GM12872 (cell line): ENCODE results near the gene STAB2.

Experiments used
- TF ChIP-seq, protein P1 (sequence below): IDR thresholded peaks from 3 replicates; pipeline ENCODE4 v1.5.1; 2011; ENCODE audit warnings: low read depth, mild to moderate bottlenecking, low read length, moderate library complexity; ENCODE audit not compliant: insufficient read depth

The STAB2 gene

DNA sequence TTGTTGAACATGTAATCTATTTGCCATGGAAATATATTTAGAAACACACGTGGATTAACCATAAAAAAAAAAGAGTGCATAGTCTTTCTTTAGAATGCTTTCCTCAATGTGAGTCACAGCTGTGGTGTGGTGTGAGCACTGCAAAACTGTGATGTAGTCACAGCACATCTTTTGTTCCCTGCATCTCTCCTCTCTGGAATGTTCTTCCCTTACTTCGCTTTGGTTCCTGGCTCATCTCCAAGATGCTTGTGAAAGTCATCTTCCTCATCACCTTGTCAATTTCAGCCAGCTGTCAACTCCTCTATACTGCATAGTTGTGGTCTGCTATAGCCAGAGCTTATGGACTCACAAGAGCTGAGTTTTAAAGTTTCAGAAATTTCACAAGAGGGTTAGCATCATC is 60.2 kb downstream of the STAB2 start:
- TF ChIP-seq, protein P1, sequence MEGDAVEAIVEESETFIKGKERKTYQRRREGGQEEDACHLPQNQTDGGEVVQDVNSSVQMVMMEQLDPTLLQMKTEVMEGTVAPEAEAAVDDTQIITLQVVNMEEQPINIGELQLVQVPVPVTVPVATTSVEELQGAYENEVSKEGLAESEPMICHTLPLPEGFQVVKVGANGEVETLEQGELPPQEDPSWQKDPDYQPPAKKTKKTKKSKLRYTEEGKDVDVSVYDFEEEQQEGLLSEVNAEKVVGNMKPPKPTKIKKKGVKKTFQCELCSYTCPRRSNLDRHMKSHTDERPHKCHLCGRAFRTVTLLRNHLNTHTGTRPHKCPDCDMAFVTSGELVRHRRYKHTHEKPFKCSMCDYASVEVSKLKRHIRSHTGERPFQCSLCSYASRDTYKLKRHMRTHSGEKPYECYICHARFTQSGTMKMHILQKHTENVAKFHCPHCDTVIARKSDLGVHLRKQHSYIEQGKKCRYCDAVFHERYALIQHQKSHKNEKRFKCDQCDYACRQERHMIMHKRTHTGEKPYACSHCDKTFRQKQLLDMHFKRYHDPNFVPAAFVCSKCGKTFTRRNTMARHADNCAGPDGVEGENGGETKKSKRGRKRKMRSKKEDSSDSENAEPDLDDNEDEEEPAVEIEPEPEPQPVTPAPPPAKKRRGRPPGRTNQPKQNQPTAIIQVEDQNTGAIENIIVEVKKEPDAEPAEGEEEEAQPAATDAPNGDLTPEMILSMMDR = no peak

GRCh38 chr12:103652808-103653207 is 65.7 kb downstream of the STAB2 start:
- TF ChIP-seq, protein P1 = no peak

- TF ChIP-seq, protein P1 = no peak
Measured at GRCh38 chr12:103654816-103655215, 67.7 kb downstream of the STAB2 start.

- TF ChIP-seq, protein P1 = no peak
Measured at GRCh38 chr12:103656291-103656690, 69.2 kb downstream of the STAB2 start.

DNA sequence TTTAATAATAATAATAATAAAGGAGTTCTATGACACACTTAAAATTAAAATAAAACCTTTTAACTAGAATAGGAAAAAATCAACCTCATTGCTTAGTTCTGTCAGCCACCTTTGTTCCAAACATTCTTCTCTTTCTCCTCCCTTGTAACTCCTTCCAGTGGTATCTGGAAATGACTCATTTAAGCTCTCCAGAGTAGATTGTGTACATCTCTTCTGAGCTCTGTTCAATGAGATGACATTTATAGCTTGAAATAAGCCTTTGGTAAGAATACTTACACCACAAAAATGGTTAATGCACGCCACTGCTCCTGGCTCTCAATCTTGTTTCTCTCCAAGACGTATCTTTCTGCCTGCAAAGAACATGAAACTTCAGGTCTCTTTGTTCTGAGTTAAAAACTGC is 70.3 kb downstream of the STAB2 start:
- TF ChIP-seq, protein P1 = no peak

DNA sequence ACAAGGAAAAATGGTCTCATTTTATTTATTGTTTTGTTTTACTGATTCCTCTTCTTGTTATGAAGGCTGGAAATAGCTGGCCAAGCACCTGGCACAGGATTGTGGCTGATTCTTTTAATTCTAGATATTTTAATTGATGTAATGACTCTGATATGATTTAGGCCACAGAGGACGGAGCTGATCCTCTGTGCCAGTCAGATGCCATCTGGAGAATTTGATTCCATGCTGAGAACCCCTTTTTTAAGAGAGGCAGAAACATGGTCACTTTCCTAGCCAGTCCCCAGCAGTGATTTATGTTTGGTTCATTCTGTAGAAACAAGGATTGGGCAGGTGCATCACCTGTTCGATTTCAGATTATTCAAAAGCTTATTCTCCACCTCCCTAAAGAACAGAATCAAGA is 77.6 kb downstream of the STAB2 start:
- TF ChIP-seq, protein P1 = no peak

DNA sequence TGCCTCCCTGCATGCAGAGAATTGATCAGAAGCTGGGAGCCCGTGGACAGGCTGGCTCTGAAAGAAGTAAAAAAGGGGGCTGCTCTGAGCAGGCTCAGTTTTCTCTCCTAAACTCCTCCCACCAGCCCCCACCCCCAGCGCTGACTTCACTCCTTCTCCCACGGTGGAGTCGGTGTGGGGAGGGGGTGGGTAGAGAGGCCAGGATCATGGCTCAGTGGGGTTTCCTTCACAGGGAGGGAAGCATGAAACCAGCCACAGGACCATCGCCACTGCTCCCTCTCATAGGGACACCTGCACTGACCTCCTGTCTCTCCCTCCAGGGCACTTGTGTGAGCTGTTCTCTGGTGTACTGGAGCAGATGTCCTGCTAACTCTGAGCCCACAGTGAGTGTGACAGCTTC is 78.9 kb downstream of the STAB2 start:
- TF ChIP-seq, protein P1 = no peak

DNA sequence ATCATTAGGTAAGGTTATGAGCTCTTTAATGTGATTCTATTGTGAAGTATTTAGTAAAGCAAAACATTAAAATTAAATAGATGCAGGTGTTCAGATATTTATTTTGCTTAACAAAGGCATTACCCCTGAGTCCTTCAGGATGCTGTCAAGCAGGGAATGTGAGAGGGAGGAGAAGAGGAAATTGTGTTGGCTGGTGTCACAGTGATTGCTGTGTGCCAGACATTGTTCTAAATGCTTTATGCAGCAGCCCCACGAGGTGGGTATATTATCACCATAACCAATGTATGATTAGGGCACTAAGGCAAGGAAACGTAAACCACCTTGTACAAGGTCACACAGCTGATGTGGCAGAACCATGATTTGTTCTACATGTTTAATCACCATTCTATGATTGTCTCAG is 80.1 kb downstream of the STAB2 start:
- TF ChIP-seq, protein P1 = no peak
